ENCODE measurements around the gene MATCAP1.

MATCAP1 gene

GRCh38 chr16:67190448-67191399 is 7.0 kb upstream of the MATCAP1 start:
- no peak for DNase-seq

GRCh38 chr16:67190041-67190440 is 6.3 kb upstream of the MATCAP1 start, which contains the start of gene EXOC3L1:
EXOC3L1 (minus strand) TSS chr16:67190136; CDS start chr16:67189676, 460 bp downstream.
- no peak for DNase-seq

- no peak for DNase-seq
These were observed 5.0 kb upstream of the MATCAP1 start for GRCh38 chr16:67188798-67189197.

- DNase-seq: no peak
These were observed 4.6 kb upstream of the MATCAP1 start for GRCh38 chr16:67188323-67188722.

GRCh38 chr16:67187175-67187890 is 3.6 kb upstream of the MATCAP1 start:
- DNase-seq: no peak

GRCh38 chr16:67186550-67186950 is 2.8 kb upstream of the MATCAP1 start:
- no peak for DNase-seq

GRCh38 chr16:67185651-67186134 is 1.9 kb upstream of the MATCAP1 start:
- DNase-seq: no peak

GRCh38 chr16:67184995-67185650 is 1.4 kb upstream of the MATCAP1 start:
- DNase-seq: peak; percentile 55

GRCh38 chr16:67184453-67184994 is 761 bp upstream of the MATCAP1 start:
- peak; percentile 59 for DNase-seq

GRCh38 chr16:67183284-67183626 is 508 bp downstream of the MATCAP1 start:
- DNase-seq: no peak

GRCh38 chr16:67182288-67182687 is 1.5 kb downstream of the MATCAP1 start:
- DNase-seq: no peak

- DNase-seq: no peak
These were observed 2.4 kb downstream of the MATCAP1 start for GRCh38 chr16:67181346-67181745.

- DNase-seq: no peak
These were observed 3.6 kb downstream of the MATCAP1 start for GRCh38 chr16:67180166-67180565.

- no peak for DNase-seq
These were observed 4.2 kb downstream of the MATCAP1 start for GRCh38 chr16:67179421-67180080.

GRCh38 chr16:67177743-67178699 is 5.7 kb downstream of the MATCAP1 start:
- DNase-seq: peak; percentile 90

- peak; percentile 73 for DNase-seq
These were observed 7.1 kb downstream of the MATCAP1 start for GRCh38 chr16:67176662-67177061.

- DNase-seq: no peak
These were observed 9.0 kb downstream of the MATCAP1 start for GRCh38 chr16:67174706-67175231.

GRCh38 chr16:67173808-67174705 is 9.7 kb downstream of the MATCAP1 start:
- DNase-seq: peak; percentile 47

- DNase-seq: no peak
These were observed 10.4 kb downstream of the MATCAP1 start for GRCh38 chr16:67173323-67173722.

Measured in NCI-H345 (cell line).